Measurements from ENCODE around the gene SERTAD2.

GRCh38 chr2:64700133-64700809 lies 46.6 kb upstream of the SERTAD2 start:
- no peak for TF ChIP-seq CTCF (conservative IDR thresholded peaks at IDR 0.05; ENCODE audit: low read length)
- no peak for TF ChIP-seq EZH2phosphoT487 (IDR thresholded peaks at IDR 0.05; ENCODE audit: borderline replicate concordance)

Data from Loucy (cell line).